GM12874 (cell line): ENCODE data around the gene RAB35.

Experiments
- CTCF ChIP-seq: IDR thresholded peaks from 2 replicates; pipeline ENCODE4 v1.5.1; 2011; ENCODE audit warnings: low read depth, mild to moderate bottlenecking, control low read depth, low read length, moderate library complexity; ENCODE audit not compliant: insufficient read depth

RAB35 gene

GRCh38 chr12:120095736-120096135, 20.8 kb downstream of the RAB35 start:
- no peak for TF ChIP-seq CTCF

- no peak for TF ChIP-seq CTCF
Observed at GRCh38 chr12:120095331-120095730, 21.2 kb downstream of the RAB35 start.

GRCh38 chr12:120094485-120094884, 22.1 kb downstream of the RAB35 start:
- no peak for TF ChIP-seq CTCF

- no peak for TF ChIP-seq CTCF
Observed at GRCh38 chr12:120093592-120094355, 22.8 kb downstream of the RAB35 start.

- no peak for TF ChIP-seq CTCF
Observed at GRCh38 chr12:120093336-120093591, 23.3 kb downstream of the RAB35 start.

- TF ChIP-seq CTCF = no peak
Observed at GRCh38 chr12:120092551-120093335, 23.8 kb downstream of the RAB35 start.

- TF ChIP-seq CTCF = no peak
Observed at GRCh38 chr12:120091371-120092090, 25.0 kb downstream of the RAB35 start.
